ENCODE results near the gene GPR17. TPM values are rescaled to one million over a fixed set of nuclear protein-coding genes. Genes with fewer than 3 reads are reported as not detected.

The GPR17 gene
- total RNA-seq, 1 experiment from 2014 or later, result 0.35 TPM

DNA sequence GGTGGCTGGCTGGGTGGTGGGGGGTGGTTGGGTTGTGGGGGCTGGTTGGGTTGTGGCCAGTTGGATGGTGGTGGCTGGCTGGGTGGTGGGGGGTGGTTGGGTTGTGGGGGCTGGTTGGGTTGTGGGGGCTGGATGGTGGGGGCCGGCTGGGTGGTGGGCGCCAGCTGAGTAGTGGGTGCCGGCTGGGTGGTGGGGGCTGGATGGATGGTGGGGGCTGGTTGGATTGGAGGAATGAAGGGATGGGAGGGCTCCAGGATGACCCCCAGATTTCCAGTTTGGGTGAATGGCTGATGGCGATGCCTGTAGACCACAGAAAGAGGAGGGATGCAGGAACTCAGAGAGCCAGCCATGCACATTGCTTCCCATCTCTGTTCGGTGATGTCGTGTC is 26.8 kb upstream of the GPR17 start:
- DNase-seq, result no peak
- H3K4me1 ChIP-seq (ENCODE audit: insufficient read depth, low read length), result no peaks in the 10 kb centered on the region

More for the DNA sequence above, 26.8 kb upstream of the GPR17 start:
- no CpG with 5 or more reads among the region's 6 CpGs for WGBS (ENCODE audit: extremely low coverage, insufficient read length, low lambda C conversion rate)
- Histone ChIP-seq H4K91ac (ENCODE audit: insufficient read length, low read depth, low read length) (no peak overlapping the region), H4K8ac (replicated peaks; ENCODE audit: insufficient read length, low read depth, low read length) (no peak overlapping the region), H3K14ac (ENCODE audit: insufficient read depth, low read length) (no peak overlapping the region), H3K27ac (ENCODE audit: insufficient read length, low read depth, low read length) (no peak overlapping the region), H2AFZ (ENCODE audit: low read length) (no peak overlapping the region), H3K9ac (ENCODE audit: extremely low read depth, insufficient read length, low read length) (no peak overlapping the region), H3K27me3 (ENCODE audit: insufficient read depth, low read length) (no peaks in the 10 kb centered on the region), H4K20me1 (ENCODE audit: control insufficient read depth, insufficient read depth, insufficient read length) (no peaks in the 10 kb centered on the region), H2BK5ac (ENCODE audit: insufficient read length, low read length) (no peak overlapping the region), H2BK15ac (ENCODE audit: low read depth, low read length) (no peak overlapping the region), H3K4me2 (ENCODE audit: insufficient read depth, insufficient read length, low read length) (no peak overlapping the region), H2BK20ac (ENCODE audit: low read depth, low read length, poor library complexity, severe bottlenecking) (no peak overlapping the region), H3T11ph (ENCODE audit: low read length) (no peak overlapping the region), H3K23me2 (ENCODE audit: insufficient read length, low read depth, low read length, poor library complexity, severe bottlenecking) (no peaks in the 10 kb centered on the region), H3K4ac (ENCODE audit: low read depth, low read length) (no peak overlapping the region), H2AK5ac (ENCODE audit: insufficient read length, low read length) (no peak overlapping the region), H3K56ac (ENCODE audit: insufficient read length, low read depth, low read length) (no peak overlapping the region), H3K9me3 (ENCODE audit: control insufficient read depth, low read depth, low read length) (no peaks in the 10 kb centered on the region), H3K23ac (ENCODE audit: insufficient read length, low read depth, low read length) (no peak overlapping the region), H3K18ac (ENCODE audit: insufficient read length, low read depth, low read length) (no peak overlapping the region), H3K79me2 (ENCODE audit: insufficient read depth, low read length) (no peaks in the 10 kb centered on the region), H2BK12ac (ENCODE audit: insufficient read length, low read depth, low read length) (no peak overlapping the region), H3K79me1 (ENCODE audit: insufficient read depth, low read depth, low read length, poor library complexity, severe bottlenecking) (no peaks in the 10 kb centered on the region), H2BK120ac (ENCODE audit: low read depth, low read length, poor library complexity, severe bottlenecking) (no peak overlapping the region), H4K5ac (ENCODE audit: insufficient read length, low read depth, low read length) (no peak overlapping the region)
- H3K9me3 Mint-ChIP-seq, result no peaks in the 10 kb centered on the region
- H3K4me1 Mint-ChIP-seq, result no peaks in the 10 kb centered on the region
- no peaks in the 10 kb centered on the region; a peak in 1 of 7 replicates for H3K36me3 Mint-ChIP-seq (ENCODE audit: insufficient read depth in 1 of 3, low read depth in 3 of 3)
- TF ChIP-seq, protein P1, sequence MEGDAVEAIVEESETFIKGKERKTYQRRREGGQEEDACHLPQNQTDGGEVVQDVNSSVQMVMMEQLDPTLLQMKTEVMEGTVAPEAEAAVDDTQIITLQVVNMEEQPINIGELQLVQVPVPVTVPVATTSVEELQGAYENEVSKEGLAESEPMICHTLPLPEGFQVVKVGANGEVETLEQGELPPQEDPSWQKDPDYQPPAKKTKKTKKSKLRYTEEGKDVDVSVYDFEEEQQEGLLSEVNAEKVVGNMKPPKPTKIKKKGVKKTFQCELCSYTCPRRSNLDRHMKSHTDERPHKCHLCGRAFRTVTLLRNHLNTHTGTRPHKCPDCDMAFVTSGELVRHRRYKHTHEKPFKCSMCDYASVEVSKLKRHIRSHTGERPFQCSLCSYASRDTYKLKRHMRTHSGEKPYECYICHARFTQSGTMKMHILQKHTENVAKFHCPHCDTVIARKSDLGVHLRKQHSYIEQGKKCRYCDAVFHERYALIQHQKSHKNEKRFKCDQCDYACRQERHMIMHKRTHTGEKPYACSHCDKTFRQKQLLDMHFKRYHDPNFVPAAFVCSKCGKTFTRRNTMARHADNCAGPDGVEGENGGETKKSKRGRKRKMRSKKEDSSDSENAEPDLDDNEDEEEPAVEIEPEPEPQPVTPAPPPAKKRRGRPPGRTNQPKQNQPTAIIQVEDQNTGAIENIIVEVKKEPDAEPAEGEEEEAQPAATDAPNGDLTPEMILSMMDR (conservative IDR thresholded peaks at IDR 0.05), result no peak
- H3K4me3 Mint-ChIP-seq, result no peak overlapping the region
- H3K27me3 Mint-ChIP-seq (ENCODE audit: low read depth), result peaks cover 7% of the 10 kb centered on the region
- H3K27ac Mint-ChIP-seq, result no peak overlapping the region

Data from H9 (cell line).